Spleen (tissue), 11 donors: Measurements from ENCODE around the gene FAF1. TPM values are rescaled to one million over a fixed set of nuclear protein-coding genes. Genes with fewer than 3 reads are reported as not detected.
"Not testable (repeated sequence)": the region's sequence is repeated elsewhere in the genome, so short reads cannot be mapped to it uniquely, and the experiment has no call there.

Experiments used
- DNase-seq: peaks from one replicate; pipeline ENCODE4 v3.0.0-alpha.2; 2020
- H3K27ac ChIP-seq, 8 donors: fragments of 200-600 bp; sonication (generic) in 7 of 8; 1 replicate in 4 of 8; 2 replicates in 4 of 8; pipeline versions ENCODE4 v1.5.0 to v1.8.0; 2016 to 2021; ENCODE audit warnings: inconsistent platforms in 4 of 8, mild to moderate bottlenecking in 4 of 8, moderate library complexity in 1 of 8
- H3K27me3 ChIP-seq, 7 donors: fragments of 200-600 bp; sonication (generic) in 6 of 7; replicated peaks in 1 of 7; 1 replicate in 4 of 7; 2 replicates in 3 of 7; pipeline versions ENCODE4 v1.5.0 to v1.8.0; 2016 to 2021; ENCODE audit warnings: inconsistent platforms in 3 of 7, mild to moderate bottlenecking in 1 of 7
- H3K36me3 ChIP-seq, 6 donors: fragments of 200-600 bp; sonication (generic) in 5 of 6; 1 replicate in 4 of 6; 2 replicates in 2 of 6; pipeline versions ENCODE4 v1.5.0 to v1.8.0; 2016 to 2021; ENCODE audit warnings: inconsistent platforms in 2 of 6
- H3K4me1 ChIP-seq, 6 donors: fragments of 200-600 bp; sonication (generic) in 5 of 6; 1 replicate in 3 of 6; 2 replicates in 3 of 6; pipeline versions ENCODE4 v1.5.0 to v1.8.0; 2016 to 2021; ENCODE audit warnings: inconsistent platforms in 3 of 6
- H3K4me3 ChIP-seq, 8 donors: fragments of 200-600 bp; sonication (generic) in 7 of 8; 1 replicate in 4 of 8; 2 replicates in 4 of 8; pipeline versions ENCODE4 v1.5.0 to v1.8.0; 2016 to 2021; ENCODE audit warnings: inconsistent platforms in 4 of 8, mild to moderate bottlenecking in 4 of 8, moderate library complexity in 2 of 8
- H3K9me3 ChIP-seq, 8 donors: fragments of 200-600 bp; sonication (generic) in 7 of 8; 1 replicate in 4 of 8; 2 replicates in 4 of 8; pipeline versions ENCODE4 v1.5.0 to v1.8.0; 2016 to 2021; ENCODE audit warnings: inconsistent platforms in 4 of 8
- CTCF ChIP-seq, 11 experiments: fragments of 200-600 bp in 7 of 11; fragments of 450-650 bp in 4 of 11; sonication (generic) in 4 of 11; IDR thresholded peaks in 8 of 11; conservative IDR thresholded peaks in 3 of 11; 1 replicate in 7 of 11; 2 replicates in 4 of 11; pipeline versions ENCODE4 v1.4.0 to v1.8.0; 2016 to 2021; ENCODE audit warnings: antibody characterized with exemption in 11 of 11, inconsistent platforms in 4 of 11, mild to moderate bottlenecking in 1 of 11
- POLR2A ChIP-seq, 3 donors: fragments of 450-650 bp; IDR thresholded peaks; one replicate each; pipeline ENCODE4 v1.5.1; 2017; ENCODE audit warnings: antibody characterized with exemption in 3 of 3, mild to moderate bottlenecking in 1 of 3
- POLR2AphosphoS5 ChIP-seq, 3 donors: sonication (generic); formaldehyde crosslinking; IDR thresholded peaks; one replicate each; pipeline ENCODE4 v1.5.1; 2017; ENCODE audit warnings: antibody characterized with exemption in 3 of 3
- WGBS, 5 donors: extraction: QIAGEN DNeasy Blood & Tissue Kit in 3 of 5; methylation state at CpG; one replicate each; pipeline versions ENCODE4 v1.1.5 to v1.1.7; 2013 to 2018; 5-methylcytosine and 5-hydroxymethylcytosine counted together
- intact Hi-C: fragments of 100-400 bp; cut with DNase I; formaldehyde crosslinking; loops from one replicate; pipeline ENCODE4 v1.15.0; 2023; ENCODE audit warnings: low total_unique reads
- polyA plus RNA-seq, 3 donors: library from polyadenylated mRNA; stranded (reverse); fragments of 200-250 nt; gene quantifications; one replicate each; pipeline ENCODE4 v1.2.1, GENCODE V29; 2013
- total RNA-seq, 7 donors: library from RNA; depleted of rRNA in 3 of 7; stranded (reverse); fragments of >200 nt in 3 of 7; fragmentation: NEBNext Ultra II Directional in 4 of 7; extraction: Animal tissue kit (Norgen Biotek cat#: 25700) in 4 of 7; gene quantifications; one replicate each; pipeline versions ENCODE4 v1.1.0 to v1.2.1, GENCODE V29; 2016 to 2021
- donor health status: healthy with polysubstance abuse.
- donor health status: DM: no; HTN: no; CAD: no; lungs with moderate emphysema.
- donor health status: DM: no; HTN: no; CAD: no.
- donor health status: Bipolar disorder and iron deficiency.
- donor health status: healthy.
- donor health status: DM: no; HTN: no; CAD: no.
- donor health status: DM: yes; HTN: yes; CAD: no.

The FAF1 gene
- total and polyA plus RNA-seq, 10 donors: 16.7 to 58.7 (median 40.0) TPM

GRCh38 chr1:51000651-51001050 lies 40.6 kb upstream of the FAF1 start:
- H3K4me3 ChIP-seq: no peak overlapping the region
- no peaks in the 10 kb centered on the region for H3K4me1 ChIP-seq
- no peak overlapping the region for H3K27ac ChIP-seq
- no peaks in the 10 kb centered on the region for H3K27me3 ChIP-seq
- no peaks in the 10 kb centered on the region for H3K36me3 ChIP-seq
- peaks cover 0 to 5% (median 0%) of the 10 kb centered on the region in 8 donors for H3K9me3 ChIP-seq
- intact Hi-C loops: no loop called here
- 54 to 70% (median 60%) methylated on average over 2 of the region's 2 CpGs for WGBS, 5 donors
- no peak for DNase-seq
- TF ChIP-seq POLR2A (IDR thresholded peaks at IDR 0.05) (no peak), CTCF (IDR thresholded peaks at IDR 0.05 in 8 of 11, conservative IDR thresholded peaks at IDR 0.05 in 3 of 11) (no peak), POLR2AphosphoS5 (IDR thresholded peaks at IDR 0.05) (no peak)

- no peak for TF ChIP-seq CTCF (IDR thresholded peaks at IDR 0.05 in 8 of 11, conservative IDR thresholded peaks at IDR 0.05 in 3 of 11)
- TF ChIP-seq POLR2A (IDR thresholded peaks at IDR 0.05): no peak
- TF ChIP-seq POLR2AphosphoS5 (IDR thresholded peaks at IDR 0.05): no peak
- Histone ChIP-seq H3K27ac (no peak overlapping the region), H3K36me3 (no peaks in the 10 kb centered on the region), H3K27me3 (no peaks in the 10 kb centered on the region), H3K4me1 (no peaks in the 10 kb centered on the region), H3K4me3 (no peak overlapping the region), H3K9me3 (peaks cover 0 to 5% (median 0%) of the 10 kb centered on the region in 8 donors)
- intact Hi-C loops: no loop called here
- no peak for DNase-seq
- 51 to 92% (median 79%) methylated on average over 1 of the region's 1 CpG for WGBS, 5 donors
Measured at GRCh38 chr1:51000160-51000559, 40.1 kb upstream of the FAF1 start.

- H3K27me3 ChIP-seq, H3K9me3 ChIP-seq, H3K4me3 ChIP-seq, DNase-seq, intact Hi-C loops, H3K27ac ChIP-seq, H3K4me1 ChIP-seq, H3K36me3 ChIP-seq: not testable (repeated sequence)
- WGBS, 5 donors: 29 to 68% (median 46%) methylated on average over 1 of the region's 1 CpG
Measured at GRCh38 chr1:50999375-50999774, 39.3 kb upstream of the FAF1 start.

- Histone ChIP-seq H3K36me3 (no peaks in the 10 kb centered on the region), H3K4me3 (no peak overlapping the region), H3K4me1 (no peaks in the 10 kb centered on the region), H3K9me3 (peaks cover 0 to 5% (median 0%) of the 10 kb centered on the region in 8 donors), H3K27ac (no peak overlapping the region), H3K27me3 (no peaks in the 10 kb centered on the region)
- no peak for DNase-seq
- 89 to 92% (median 90%) methylated on average over 3 of the region's 3 CpGs for WGBS, 5 donors
- intact Hi-C loops: no loop called here
- no peak for TF ChIP-seq POLR2AphosphoS5 (IDR thresholded peaks at IDR 0.05)
- TF ChIP-seq CTCF (IDR thresholded peaks at IDR 0.05 in 8 of 11, conservative IDR thresholded peaks at IDR 0.05 in 3 of 11): no peak
- no peak for TF ChIP-seq POLR2A (IDR thresholded peaks at IDR 0.05)
Measured at GRCh38 chr1:50996083-50996482, 36.0 kb upstream of the FAF1 start.

- Histone ChIP-seq H3K4me3 (no peak overlapping the region), H3K27me3 (no peaks in the 10 kb centered on the region), H3K27ac (no peak overlapping the region), H3K36me3 (no peaks in the 10 kb centered on the region), H3K9me3 (peaks cover 0 to 5% (median 0%) of the 10 kb centered on the region in 8 donors), H3K4me1 (no peaks in the 10 kb centered on the region)
- intact Hi-C loops: no loop called here
- DNase-seq: no peak
- TF ChIP-seq CTCF (IDR thresholded peaks at IDR 0.05 in 8 of 11, conservative IDR thresholded peaks at IDR 0.05 in 3 of 11): no peak
- no peak for TF ChIP-seq POLR2AphosphoS5 (IDR thresholded peaks at IDR 0.05)
- TF ChIP-seq POLR2A (IDR thresholded peaks at IDR 0.05): no peak
- WGBS, 5 donors: 80 to 89% (median 86%) methylated on average over 1 of the region's 1 CpG
Measured at GRCh38 chr1:50995651-50996050, 35.6 kb upstream of the FAF1 start.
